Trophoblast cell (in vitro differentiated cells and primary cell): ENCODE data around the gene ACTR5.

Experiments
- DNase-seq, 2 donors: peaks; one replicate each; pipeline ENCODE4 v3.0.0-alpha.2; 2016
- H2AFZ ChIP-seq: 2 replicates; pipeline ENCODE4 v1.6.1; 2013; ENCODE audit warnings: low read length, moderate library complexity, mild to moderate bottlenecking; ENCODE audit not compliant: insufficient read depth, poor library complexity
- H2AK5ac ChIP-seq: 2 replicates; pipeline ENCODE4 v1.6.1; 2013; ENCODE audit warnings: mild to moderate bottlenecking, low read length
- H2BK120ac ChIP-seq: 2 replicates; pipeline ENCODE4 v1.6.1; 2013; ENCODE audit warnings: low read length, mild to moderate bottlenecking, moderate library complexity; ENCODE audit not compliant: insufficient read depth, poor library complexity
- H2BK12ac ChIP-seq: 2 replicates; pipeline ENCODE4 v1.6.1; 2013; ENCODE audit warnings: mild to moderate bottlenecking, low read length, moderate library complexity
- H2BK5ac ChIP-seq: 2 replicates; pipeline ENCODE4 v1.6.1; 2013; ENCODE audit warnings: low read length, low read depth, moderate library complexity, mild to moderate bottlenecking; ENCODE audit not compliant: poor library complexity
- H3K14ac ChIP-seq: 2 replicates; pipeline ENCODE4 v1.6.1; 2013; ENCODE audit warnings: mild to moderate bottlenecking, low read length
- H3K18ac ChIP-seq: 2 replicates; pipeline ENCODE4 v1.6.1; 2013; ENCODE audit warnings: mild to moderate bottlenecking, low read length
- H3K23ac ChIP-seq: 2 replicates; pipeline ENCODE4 v1.6.1; 2013; ENCODE audit warnings: low read length
- H3K27ac ChIP-seq: 2 replicates; pipeline ENCODE4 v1.5.1; 2013; ENCODE audit warnings: low read depth, mild to moderate bottlenecking, inconsistent platforms, low read length, moderate library complexity
- H3K27me3 ChIP-seq: 2 replicates; pipeline ENCODE4 v1.6.1; 2013; ENCODE audit warnings: inconsistent platforms, mild to moderate bottlenecking, low read length, moderate library complexity; ENCODE audit not compliant: insufficient read depth
- H3K36me3 ChIP-seq, 2 experiments: 1 replicate in 1 of 2; 2 replicates in 1 of 2; pipeline ENCODE4 v1.6.1; 2013; ENCODE audit warnings: low read length in 2 of 2, mild to moderate bottlenecking in 2 of 2, moderate library complexity in 1 of 2; ENCODE audit not compliant: insufficient read depth in 2 of 2, control insufficient read depth in 1 of 2
- H3K4ac ChIP-seq: 2 replicates; pipeline ENCODE4 v1.6.1; 2013; ENCODE audit warnings: low read depth, mild to moderate bottlenecking, low read length, moderate library complexity
- H3K4me1 ChIP-seq, 2 experiments: 1 replicate in 1 of 2; 2 replicates in 1 of 2; pipeline ENCODE4 v1.6.1; 2013; ENCODE audit warnings: low read length in 2 of 2, mild to moderate bottlenecking in 2 of 2, moderate library complexity in 1 of 2; ENCODE audit not compliant: insufficient read depth in 2 of 2, control insufficient read depth in 1 of 2
- H3K4me2 ChIP-seq: 2 replicates; pipeline ENCODE4 v1.6.1; 2013; ENCODE audit warnings: inconsistent platforms, mild to moderate bottlenecking, low read length, moderate library complexity
- H3K4me3 ChIP-seq: 2 replicates; pipeline ENCODE4 v1.5.1; 2013; ENCODE audit warnings: mild to moderate bottlenecking, low read depth, low read length, inconsistent platforms
- H3K79me1 ChIP-seq: one replicate; pipeline ENCODE4 v1.6.1; 2013; ENCODE audit warnings: low read length
- H3K79me2 ChIP-seq: 2 replicates; pipeline ENCODE4 v1.6.1; 2013; ENCODE audit warnings: low read length, mild to moderate bottlenecking; ENCODE audit not compliant: control insufficient read depth, insufficient read depth, poor library complexity
- H3K9ac ChIP-seq: 2 replicates; pipeline ENCODE4 v1.6.1; 2013; ENCODE audit warnings: mild to moderate bottlenecking, low read length
- H3K9me3 ChIP-seq: 2 replicates; pipeline ENCODE4 v1.6.1; 2013; ENCODE audit warnings: low read depth, mild to moderate bottlenecking, control low read depth, inconsistent platforms, low read length; ENCODE audit not compliant: insufficient read depth
- H4K12ac ChIP-seq: 2 replicates; pipeline ENCODE4 v1.6.1; 2013; ENCODE audit warnings: low read depth, mild to moderate bottlenecking, low read length, moderate library complexity
- H4K8ac ChIP-seq: 2 replicates; pipeline ENCODE4 v1.6.1; 2013; ENCODE audit warnings: low read depth, mild to moderate bottlenecking, low read length, moderate library complexity
- H4K91ac ChIP-seq: one replicate; pipeline ENCODE4 v1.6.1; 2013; ENCODE audit warnings: low read depth, mild to moderate bottlenecking, low read length, moderate library complexity
- WGBS: extraction: QIAGEN DNeasy Blood & Tissue Kit; methylation state at CpG from one replicate; pipeline ENCODE4 v1.1.7; 2013; ENCODE audit warnings: missing lambda C conversion rate; ENCODE audit not compliant: insufficient read length, insufficient coverage; ENCODE audit errors: extremely low coverage; 5-methylcytosine and 5-hydroxymethylcytosine counted together

The ACTR5 gene

GRCh38 chr20:38735172-38735571, 13.1 kb upstream of the ACTR5 start:
- Histone ChIP-seq H3K4ac (no peak overlapping the region), H3K23ac (no peak overlapping the region), H3K79me1 (no peaks in the 10 kb centered on the region), H3K18ac (no peak overlapping the region), H3K27me3 (peaks cover 9% of the 10 kb centered on the region), H4K91ac (no peak overlapping the region), H3K4me3 (no peak overlapping the region), H2AFZ (no peak overlapping the region), H2BK120ac (no peak overlapping the region), H4K12ac (no peak overlapping the region), H2AK5ac (no peak overlapping the region), H2BK5ac (no peak overlapping the region), H3K36me3 (no peaks in the 10 kb centered on the region), H3K9ac (no peak overlapping the region), H3K79me2 (no peaks in the 10 kb centered on the region), H3K27ac (no peak overlapping the region), H3K4me2 (no peak overlapping the region), H3K9me3 (peaks cover 5% of the 10 kb centered on the region), H2BK12ac (no peak overlapping the region), H3K4me1 (peaks cover 3 to 5% of the 10 kb centered on the region in 2 experiments), H3K14ac (no peak overlapping the region), H4K8ac (no peak overlapping the region)
- no CpG with 5 or more reads among the region's 6 CpGs for WGBS
- no peak for DNase-seq

- Histone ChIP-seq H3K9me3 (no peaks in the 10 kb centered on the region), H4K12ac (no peak overlapping the region), H3K9ac (no peak overlapping the region), H4K91ac (no peak overlapping the region), H3K4ac (no peak overlapping the region), H3K18ac (no peak overlapping the region), H3K4me2 (no peak overlapping the region), H3K23ac (no peak overlapping the region), H2BK5ac (no peak overlapping the region), H3K4me1 (no peaks in the 10 kb centered on the region), H2AFZ (no peak overlapping the region), H3K27ac (no peak overlapping the region), H2AK5ac (no peak overlapping the region), H2BK120ac (no peak overlapping the region), H4K8ac (no peak overlapping the region), H3K79me1 (no peaks in the 10 kb centered on the region), H3K27me3 (no peaks in the 10 kb centered on the region), H3K14ac (no peak overlapping the region), H3K36me3 (no peaks in the 10 kb centered on the region), H2BK12ac (no peak overlapping the region), H3K4me3 (no peak overlapping the region), H3K79me2 (no peaks in the 10 kb centered on the region)
- WGBS, result no CpG with 5 or more reads among the region's 1 CpG
- no peak for DNase-seq
These were observed 10.4 kb upstream of the ACTR5 start for GRCh38 chr20:38737887-38738286.

- H4K91ac ChIP-seq, result no peak overlapping the region
- H4K12ac ChIP-seq, result no peak overlapping the region
- H3K36me3 ChIP-seq, result no peaks in the 10 kb centered on the region
- H3K9ac ChIP-seq, result no peak overlapping the region
- peaks cover 3 to 7% of the 10 kb centered on the region in 2 experiments for H3K4me1 ChIP-seq
- no peak overlapping the region for H3K4me3 ChIP-seq
- H2BK12ac ChIP-seq, result no peak overlapping the region
- H2AFZ ChIP-seq, result no peak overlapping the region
- H3K9me3 ChIP-seq, result peaks cover 1% of the 10 kb centered on the region
- H2BK120ac ChIP-seq, result no peak overlapping the region
- H3K18ac ChIP-seq, result no peak overlapping the region
- H3K79me2 ChIP-seq, result peaks cover 3% of the 10 kb centered on the region
- no peak overlapping the region for H2BK5ac ChIP-seq
- DNase-seq, result no peak
- no peak overlapping the region for H3K4ac ChIP-seq
- peaks cover 7% of the 10 kb centered on the region for H3K79me1 ChIP-seq
- H3K27ac ChIP-seq, result no peak overlapping the region
- no peaks in the 10 kb centered on the region for H3K27me3 ChIP-seq
- H3K23ac ChIP-seq, result no peak overlapping the region
- H2AK5ac ChIP-seq, result no peak overlapping the region
- H3K4me2 ChIP-seq, result no peak overlapping the region
- H4K8ac ChIP-seq, result no peak overlapping the region
- WGBS, result no CpG with 5 or more reads among the region's 2 CpGs
- no peak overlapping the region for H3K14ac ChIP-seq
These were observed 2.5 kb upstream of the ACTR5 start for GRCh38 chr20:38745757-38746156.

GRCh38 chr20:38747495-38748096, 664 bp upstream of the ACTR5 start:
- Histone ChIP-seq H3K79me1 (peaks cover 7% of the 10 kb centered on the region), H2AFZ (peak overlapping the region; percentile 33), H2AK5ac (no peak overlapping the region), H3K27me3 (no peaks in the 10 kb centered on the region), H3K23ac (no peak overlapping the region), H3K79me2 (peaks cover 3% of the 10 kb centered on the region), H3K4me1 (peaks cover 3 to 7% of the 10 kb centered on the region in 2 experiments), H4K8ac (peak overlapping the region; percentile 10), H3K18ac (no peak overlapping the region), H3K27ac (no peak overlapping the region), H3K36me3 (peaks cover 0 to 2% of the 10 kb centered on the region in 2 experiments), H2BK120ac (no peak overlapping the region), H3K4me3 (no peak overlapping the region), H3K14ac (no peak overlapping the region), H2BK12ac (no peak overlapping the region), H2BK5ac (no peak overlapping the region), H4K91ac (no peak overlapping the region), H3K9ac (no peak overlapping the region), H3K9me3 (peaks cover 1% of the 10 kb centered on the region), H4K12ac (no peak overlapping the region), H3K4me2 (peak overlapping the region; percentile 56), H3K4ac (no peak overlapping the region)
- no CpG with 5 or more reads among the region's 39 CpGs for WGBS
- DNase-seq, result no peak
